ENCODE data around the gene WFDC1. TPM values are rescaled to one million over a fixed set of nuclear protein-coding genes. Genes with fewer than 3 reads are reported as not detected.

Gene WFDC1
- total RNA-seq, 5 donors from 2014 or later (not counting 1 experiment from before 2014, with no cell fraction given): not detected

DNA sequence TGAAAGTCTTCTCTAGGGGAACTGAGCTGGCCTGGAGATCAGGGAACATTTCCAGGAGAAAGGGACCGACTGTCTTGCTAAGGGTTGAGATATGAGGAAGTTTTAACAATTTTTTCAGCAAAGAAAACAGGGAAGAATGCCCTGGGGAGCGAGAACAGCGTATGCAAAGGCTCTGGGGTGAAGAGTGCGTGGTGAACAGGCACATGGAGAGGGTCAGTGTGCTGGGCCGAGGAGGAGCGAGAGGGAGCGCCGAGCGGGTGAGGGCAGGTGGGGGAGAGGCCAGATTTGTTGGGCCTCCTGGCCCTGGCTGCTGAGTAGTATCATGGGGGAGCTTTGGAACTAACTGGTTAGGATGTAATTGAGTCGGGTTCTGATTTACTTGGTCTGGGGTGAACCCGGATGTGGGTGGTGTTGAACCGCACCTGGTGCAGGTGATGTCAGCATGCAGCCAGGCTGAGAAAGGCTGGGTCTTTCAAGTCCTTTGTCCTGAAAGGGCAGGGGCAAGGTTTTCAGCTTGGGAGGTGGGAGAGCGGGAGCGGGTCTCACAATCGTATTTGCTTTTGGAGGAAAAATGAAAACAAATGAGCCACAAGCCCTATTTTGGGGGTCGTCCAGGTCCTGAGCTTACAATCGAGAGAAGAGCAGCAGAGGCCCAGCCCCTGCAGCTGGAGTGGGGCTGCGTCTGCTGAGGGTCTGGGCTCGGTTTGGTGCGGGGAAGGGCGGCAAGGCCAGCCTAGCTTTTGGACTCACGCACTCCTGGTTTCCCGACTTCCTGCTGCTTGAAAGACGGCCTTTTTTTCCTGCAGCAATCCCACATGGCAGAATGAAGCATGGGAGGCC is 11.1 kb upstream of the WFDC1 start:
- Histone ChIP-seq H3K4me1 (ENCODE audit: control insufficient read depth in 1 of 2, extremely low read depth in 1 of 2, insufficient read depth in 2 of 2, low read length in 2 of 2) (no peaks in the 10 kb centered on the region), H3K9me3 (no peaks in the 10 kb centered on the region), H3K27ac (ENCODE audit: low read length) (no peak overlapping the region), H3K27me3 (replicated peaks in 1 of 2; ENCODE audit: control insufficient read depth in 2 of 2, extremely low read depth in 1 of 2, insufficient read depth in 2 of 2, low read length in 1 of 2) (peaks cover 0 to 21% of the 10 kb centered on the region in 2 experiments), H3K36me3 (ENCODE audit: control insufficient read depth in 2 of 2, extremely low read depth in 1 of 2, insufficient read depth in 1 of 2, low read length in 1 of 2) (no peaks in the 10 kb centered on the region), H3K4me3 (ENCODE audit: control insufficient read depth in 1 of 2, extremely low read depth in 1 of 2, low read length in 1 of 2) (no peak overlapping the region)
- ATAC-seq (replicated peaks in 1 of 4) (no peak), DNase-seq (no peak)
- Mint-ChIP-seq H3K9me3 (no peaks in the 10 kb centered on the region), H3K36me3 (no peaks in the 10 kb centered on the region), H3K4me1 (no peaks in the 10 kb centered on the region), H3K27ac (no peak overlapping the region), H3K27me3 (peaks cover 13 to 21% of the 10 kb centered on the region in 2 donors), H3K4me3 (no peak overlapping the region)
- POLR2A ChIA-PET: no interaction called here
- WGBS (ENCODE audit: insufficient coverage): 83% methylated on average over 24 of the region's 24 CpGs
- CTCF ChIA-PET: interaction anchor here in 1 of 2 donors (0.7 kb wide), 1 partner anchor 282 kb away, joined by 3 read pairs; no protein-coding TSS in a partner anchor

DNA sequence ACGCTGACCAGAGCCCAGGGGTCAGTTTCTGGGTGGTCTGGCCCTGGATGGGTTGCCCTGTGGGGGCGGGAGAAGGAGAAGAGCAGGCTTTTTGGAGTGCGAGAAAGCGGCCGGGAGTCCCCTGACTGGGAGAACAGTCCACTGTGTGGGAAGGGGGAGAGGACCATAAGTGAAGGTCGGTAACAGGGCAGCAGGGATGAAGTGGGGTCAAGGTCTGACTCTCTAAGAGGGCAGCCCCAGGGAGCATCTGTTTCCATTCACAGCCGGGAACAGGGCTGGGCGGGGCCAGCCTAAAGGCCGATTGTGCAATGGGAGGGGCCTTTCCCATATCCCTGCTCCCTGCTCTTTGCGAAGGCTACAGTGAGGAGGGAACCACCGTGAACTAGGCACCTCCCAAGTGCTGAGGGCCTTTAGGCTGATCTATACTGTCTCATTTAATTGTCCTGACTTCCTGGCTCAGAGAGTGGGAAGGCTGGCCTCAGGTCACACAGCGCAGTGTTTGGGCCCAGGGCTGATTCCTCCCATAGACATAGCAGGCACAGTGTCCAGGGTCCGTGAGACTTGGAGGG is 10.4 kb upstream of the WFDC1 start:
- no peaks in the 10 kb centered on the region for H3K36me3 Mint-ChIP-seq
- H3K9me3 Mint-ChIP-seq: no peaks in the 10 kb centered on the region
- no peak for DNase-seq
- H3K27me3 Mint-ChIP-seq: peaks cover 20 to 22% of the 10 kb centered on the region in 2 donors
- Histone ChIP-seq H3K36me3 (ENCODE audit: control insufficient read depth in 2 of 2, extremely low read depth in 1 of 2, insufficient read depth in 1 of 2, low read length in 1 of 2) (no peaks in the 10 kb centered on the region), H3K4me1 (ENCODE audit: control insufficient read depth in 1 of 2, extremely low read depth in 1 of 2, insufficient read depth in 2 of 2, low read length in 2 of 2) (no peaks in the 10 kb centered on the region), H3K4me3 (ENCODE audit: control insufficient read depth in 1 of 2, extremely low read depth in 1 of 2, low read length in 1 of 2) (no peak overlapping the region), H3K9me3 (no peaks in the 10 kb centered on the region), H3K27ac (ENCODE audit: low read length) (no peak overlapping the region), H3K27me3 (replicated peaks in 1 of 2; ENCODE audit: control insufficient read depth in 2 of 2, extremely low read depth in 1 of 2, insufficient read depth in 2 of 2, low read length in 1 of 2) (peaks cover 0 to 21% of the 10 kb centered on the region in 2 experiments)
- WGBS (ENCODE audit: insufficient coverage): 81% methylated on average over 7 of the region's 13 CpGs
- no peak overlapping the region for H3K27ac Mint-ChIP-seq
- H3K4me1 Mint-ChIP-seq: no peaks in the 10 kb centered on the region
- H3K4me3 Mint-ChIP-seq: no peak overlapping the region
- POLR2A ChIA-PET: no interaction called here
- CTCF ChIA-PET: interaction anchor here in 1 of 2 donors (0.7 kb wide), 1 partner anchor 281 kb away, joined by 3 read pairs; no protein-coding TSS in a partner anchor
- no peak for ATAC-seq (replicated peaks in 1 of 4)

DNA sequence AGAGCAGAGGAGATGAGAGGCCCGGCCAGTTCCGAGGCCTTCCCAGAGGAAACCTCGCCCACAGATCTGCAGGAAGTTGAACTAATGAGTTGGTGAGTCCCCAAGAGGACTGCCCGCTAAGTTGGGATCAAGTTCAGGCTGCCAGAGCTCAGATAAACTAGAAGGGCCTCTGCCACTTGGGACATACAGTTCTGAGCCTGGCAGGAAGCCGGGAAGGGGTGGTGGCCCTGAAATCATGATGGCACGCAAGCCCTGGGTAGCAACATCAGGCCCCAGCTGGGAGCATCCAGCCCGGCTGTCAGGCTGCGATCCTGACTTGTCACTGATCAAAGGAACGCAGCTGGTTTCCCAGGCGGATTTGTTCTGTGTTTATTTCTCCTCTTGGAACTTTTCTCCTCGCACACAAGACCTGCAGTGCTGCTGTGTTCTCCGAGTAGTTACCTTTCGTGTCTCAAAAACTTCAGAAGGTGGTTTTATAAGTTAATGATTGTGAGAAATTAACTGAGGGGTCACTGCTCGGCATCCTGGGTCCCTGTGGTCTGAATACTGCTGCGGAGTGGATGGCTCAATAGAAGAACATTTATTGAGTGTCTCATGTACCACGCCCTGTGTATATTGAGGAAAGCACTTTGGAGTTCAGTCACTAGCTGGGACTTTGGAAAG is 8.0 kb upstream of the WFDC1 start:
- POLR2A ChIA-PET: no interaction called here
- no peak for DNase-seq
- Mint-ChIP-seq H3K27ac (no peak overlapping the region), H3K4me1 (peaks cover 0 to 4% (median 0%) of the 10 kb centered on the region in 3 donors), H3K4me3 (no peak overlapping the region), H3K36me3 (no peaks in the 10 kb centered on the region), H3K27me3 (peaks cover 26 to 33% of the 10 kb centered on the region in 2 donors), H3K9me3 (no peaks in the 10 kb centered on the region)
- ATAC-seq (replicated peaks in 1 of 4): no peak
- Histone ChIP-seq H3K9me3 (no peaks in the 10 kb centered on the region), H3K4me3 (ENCODE audit: control insufficient read depth in 1 of 2, extremely low read depth in 1 of 2, low read length in 1 of 2) (no peak overlapping the region), H3K36me3 (ENCODE audit: control insufficient read depth in 2 of 2, extremely low read depth in 1 of 2, insufficient read depth in 1 of 2, low read length in 1 of 2) (no peaks in the 10 kb centered on the region), H3K4me1 (ENCODE audit: control insufficient read depth in 1 of 2, extremely low read depth in 1 of 2, insufficient read depth in 2 of 2, low read length in 2 of 2) (no peaks in the 10 kb centered on the region), H3K27me3 (replicated peaks in 1 of 2; ENCODE audit: control insufficient read depth in 2 of 2, extremely low read depth in 1 of 2, insufficient read depth in 2 of 2, low read length in 1 of 2) (peaks cover 0 to 11% of the 10 kb centered on the region in 2 experiments), H3K27ac (ENCODE audit: low read length) (no peak overlapping the region)
- WGBS (ENCODE audit: insufficient coverage): 81% methylated on average over 12 of the region's 16 CpGs
- CTCF ChIA-PET: no interaction called here

DNA sequence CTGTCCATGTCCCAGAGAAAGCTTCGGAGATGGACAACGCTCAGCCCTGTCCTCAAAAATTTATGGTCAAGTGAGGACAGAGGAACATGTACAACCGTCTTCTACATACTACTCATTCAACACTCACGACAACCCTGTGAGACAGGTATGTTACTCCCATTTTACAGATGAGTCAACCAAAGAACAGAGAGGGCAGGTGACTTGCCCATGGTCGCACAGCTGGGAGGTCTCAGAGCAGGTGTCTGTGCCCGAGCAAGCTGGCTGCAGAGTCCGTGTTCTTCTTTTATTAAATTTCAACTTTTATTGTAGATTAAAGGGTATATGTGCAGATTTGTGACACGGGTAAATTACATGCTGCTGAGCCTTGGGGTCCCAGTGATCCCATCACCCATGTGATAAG is 5.8 kb upstream of the WFDC1 start:
- CTCF ChIA-PET: interaction anchor here in 1 of 2 donors (1.4 kb wide), 1 partner anchor 12 kb away, joined by 3 read pairs; no protein-coding TSS in a partner anchor

DNA sequence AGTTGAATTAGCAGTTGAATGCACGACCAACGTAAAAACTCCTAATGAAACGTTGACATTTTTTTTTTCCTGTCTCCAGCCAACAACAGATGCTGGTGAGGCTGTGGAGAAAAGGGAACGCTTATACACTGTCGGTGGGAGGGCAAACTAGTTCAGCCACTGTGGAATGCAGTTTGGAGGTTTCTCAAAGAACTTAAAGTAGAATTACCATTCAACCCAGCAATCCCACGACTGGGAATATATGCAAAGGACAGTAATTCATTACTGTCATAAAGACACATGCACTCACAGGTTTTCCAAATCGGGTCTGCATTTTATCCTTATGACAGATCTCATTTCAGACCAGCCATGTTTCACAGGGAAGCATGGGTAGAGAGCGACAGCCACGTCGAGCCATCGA is 3.5 kb upstream of the WFDC1 start:
- no peak overlapping the region for H3K4me3 ChIP-seq (ENCODE audit: control insufficient read depth in 1 of 2, extremely low read depth in 1 of 2, low read length in 1 of 2)
- no peaks in the 10 kb centered on the region for H3K9me3 Mint-ChIP-seq
- 97% methylated on average over 5 of the region's 11 CpGs for WGBS (ENCODE audit: insufficient coverage)
- H3K4me3 Mint-ChIP-seq: no peak overlapping the region
- no peak for DNase-seq
- peaks cover 0 to 10% of the 10 kb centered on the region in 2 experiments for H3K4me1 ChIP-seq (ENCODE audit: control insufficient read depth in 1 of 2, extremely low read depth in 1 of 2, insufficient read depth in 2 of 2, low read length in 2 of 2)
- ATAC-seq (replicated peaks in 1 of 4): no peak
- ChIA-PET CTCF (no interaction called here), POLR2A (interaction anchor here in 1 of 2 donors (0.5 kb wide), 1 partner anchor 9 kb away, joined by 3 read pairs; no protein-coding TSS in a partner anchor)
- H3K27ac ChIP-seq (ENCODE audit: low read length): no peak overlapping the region
- H3K27me3 Mint-ChIP-seq: peaks cover 58 to 59% of the 10 kb centered on the region in 2 donors
- no peaks in the 10 kb centered on the region for H3K9me3 ChIP-seq
- no peaks in the 10 kb centered on the region for H3K36me3 Mint-ChIP-seq
- peaks cover 0 to 48% of the 10 kb centered on the region in 2 experiments for H3K27me3 ChIP-seq (replicated peaks in 1 of 2; ENCODE audit: control insufficient read depth in 2 of 2, extremely low read depth in 1 of 2, insufficient read depth in 2 of 2, low read length in 1 of 2)
- H3K36me3 ChIP-seq (ENCODE audit: control insufficient read depth in 2 of 2, extremely low read depth in 1 of 2, insufficient read depth in 1 of 2, low read length in 1 of 2): no peaks in the 10 kb centered on the region
- H3K4me1 Mint-ChIP-seq: peaks cover 13 to 14% (median 13%) of the 10 kb centered on the region in 3 donors
- no peak overlapping the region for H3K27ac Mint-ChIP-seq

More for the DNA sequence above, 5.8 kb upstream of the WFDC1 start:
- no peak for DNase-seq
- Histone ChIP-seq H3K4me3 (ENCODE audit: control insufficient read depth in 1 of 2, extremely low read depth in 1 of 2, low read length in 1 of 2) (no peak overlapping the region), H3K36me3 (ENCODE audit: control insufficient read depth in 2 of 2, extremely low read depth in 1 of 2, insufficient read depth in 1 of 2, low read length in 1 of 2) (no peaks in the 10 kb centered on the region), H3K9me3 (no peaks in the 10 kb centered on the region), H3K27me3 (replicated peaks in 1 of 2; ENCODE audit: control insufficient read depth in 2 of 2, extremely low read depth in 1 of 2, insufficient read depth in 2 of 2, low read length in 1 of 2) (peaks cover 0 to 28% of the 10 kb centered on the region in 2 experiments), H3K27ac (ENCODE audit: low read length) (no peak overlapping the region), H3K4me1 (ENCODE audit: control insufficient read depth in 1 of 2, extremely low read depth in 1 of 2, insufficient read depth in 2 of 2, low read length in 2 of 2) (no peaks in the 10 kb centered on the region)
- ATAC-seq (replicated peaks in 1 of 4): no peak
- POLR2A ChIA-PET: no interaction called here
- 60% methylated on average over 7 of the region's 8 CpGs for WGBS (ENCODE audit: insufficient coverage)
- peaks cover 41 to 45% of the 10 kb centered on the region in 2 donors for H3K27me3 Mint-ChIP-seq
- no peaks in the 10 kb centered on the region for H3K36me3 Mint-ChIP-seq
- no peak overlapping the region for H3K4me3 Mint-ChIP-seq
- no peaks in the 10 kb centered on the region for H3K9me3 Mint-ChIP-seq
- no peak overlapping the region for H3K27ac Mint-ChIP-seq
- H3K4me1 Mint-ChIP-seq: peaks cover under 1 to 7% (median under 1%) of the 10 kb centered on the region in 3 donors

DNA sequence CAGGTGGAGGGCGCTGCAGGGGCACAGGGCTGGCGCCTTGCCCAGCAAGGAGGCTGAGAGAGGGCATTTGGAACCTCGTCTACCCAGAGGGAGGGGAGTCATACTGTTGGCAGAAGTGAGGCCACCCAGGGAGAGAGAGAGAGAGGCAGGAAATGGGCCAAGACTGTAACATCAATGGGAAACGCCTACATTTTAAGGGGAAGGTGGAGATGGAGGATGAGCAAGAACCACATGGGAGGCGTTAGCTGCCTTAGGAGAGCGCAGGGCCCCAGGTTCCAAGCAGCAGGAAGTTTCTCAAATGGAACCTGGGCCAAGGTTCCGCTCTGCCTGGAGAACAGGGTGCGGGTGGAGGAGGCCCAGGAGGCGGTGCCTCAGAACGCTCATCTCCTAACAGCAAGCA is 2.7 kb upstream of the WFDC1 start:
- Histone ChIP-seq H3K4me3 (ENCODE audit: control insufficient read depth in 1 of 2, extremely low read depth in 1 of 2, low read length in 1 of 2) (no peak overlapping the region), H3K4me1 (ENCODE audit: control insufficient read depth in 1 of 2, extremely low read depth in 1 of 2, insufficient read depth in 2 of 2, low read length in 2 of 2) (peaks cover 0 to 10% of the 10 kb centered on the region in 2 experiments), H3K36me3 (ENCODE audit: control insufficient read depth in 2 of 2, extremely low read depth in 1 of 2, insufficient read depth in 1 of 2, low read length in 1 of 2) (no peaks in the 10 kb centered on the region), H3K27me3 (replicated peaks in 1 of 2; ENCODE audit: control insufficient read depth in 2 of 2, extremely low read depth in 1 of 2, insufficient read depth in 2 of 2, low read length in 1 of 2) (peaks cover 0 to 51% of the 10 kb centered on the region in 2 experiments), H3K9me3 (no peaks in the 10 kb centered on the region), H3K27ac (ENCODE audit: low read length) (no peak overlapping the region)
- Mint-ChIP-seq H3K4me3 (no peak overlapping the region), H3K36me3 (no peaks in the 10 kb centered on the region), H3K27ac (no peak overlapping the region), H3K4me1 (peaks cover 13 to 14% (median 13%) of the 10 kb centered on the region in 3 donors), H3K9me3 (no peaks in the 10 kb centered on the region), H3K27me3 (peaks cover 66 to 67% of the 10 kb centered on the region in 2 donors)
- DNase-seq (no peak), ATAC-seq (replicated peaks in 1 of 4) (no peak)
- ChIA-PET CTCF (no interaction called here), POLR2A (no interaction called here)
- WGBS (ENCODE audit: insufficient coverage): 67% methylated on average over 10 of the region's 10 CpGs
